Measurements from ENCODE around the gene FRAS1.

GRCh38 chr4:78020677-78021076, 36.4 kb upstream of the FRAS1 start:
- TF ChIP-seq, protein P1, sequence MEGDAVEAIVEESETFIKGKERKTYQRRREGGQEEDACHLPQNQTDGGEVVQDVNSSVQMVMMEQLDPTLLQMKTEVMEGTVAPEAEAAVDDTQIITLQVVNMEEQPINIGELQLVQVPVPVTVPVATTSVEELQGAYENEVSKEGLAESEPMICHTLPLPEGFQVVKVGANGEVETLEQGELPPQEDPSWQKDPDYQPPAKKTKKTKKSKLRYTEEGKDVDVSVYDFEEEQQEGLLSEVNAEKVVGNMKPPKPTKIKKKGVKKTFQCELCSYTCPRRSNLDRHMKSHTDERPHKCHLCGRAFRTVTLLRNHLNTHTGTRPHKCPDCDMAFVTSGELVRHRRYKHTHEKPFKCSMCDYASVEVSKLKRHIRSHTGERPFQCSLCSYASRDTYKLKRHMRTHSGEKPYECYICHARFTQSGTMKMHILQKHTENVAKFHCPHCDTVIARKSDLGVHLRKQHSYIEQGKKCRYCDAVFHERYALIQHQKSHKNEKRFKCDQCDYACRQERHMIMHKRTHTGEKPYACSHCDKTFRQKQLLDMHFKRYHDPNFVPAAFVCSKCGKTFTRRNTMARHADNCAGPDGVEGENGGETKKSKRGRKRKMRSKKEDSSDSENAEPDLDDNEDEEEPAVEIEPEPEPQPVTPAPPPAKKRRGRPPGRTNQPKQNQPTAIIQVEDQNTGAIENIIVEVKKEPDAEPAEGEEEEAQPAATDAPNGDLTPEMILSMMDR (IDR thresholded peaks at IDR 0.05): no peak
- TF ChIP-seq POLR2A (IDR thresholded peaks at IDR 0.05) (no peak), POLR2AphosphoS5 (IDR thresholded peaks at IDR 0.05; ENCODE audit: insufficient read depth in 1 of 2, low read depth in 1 of 2) (no peak)

Measured in vagina (tissue), 2 donors.